Naive B cell (primary cell): Measurements from ENCODE around the gene CAMTA1. TPM values are rescaled to one million over a fixed set of nuclear protein-coding genes. Genes with fewer than 3 reads are reported as not detected.
"Not testable (repeated sequence)": the region's sequence is repeated elsewhere in the genome, so short reads cannot be mapped to it uniquely, and the experiment has no call there.

Experiments
- ATAC-seq, 2 donors: fragments of 150-1000 bp; cut with Tn5 transposase; 2 replicates each; pipeline ENCODE4 v1.10.0; 2021; ENCODE audit warnings: low read depth in 2 of 2, mild to moderate bottlenecking in 2 of 2, moderate library complexity in 2 of 2
- DNase-seq: peaks from one replicate; pipeline ENCODE4 v3.0.0; 2022
- H3K27ac Mint-ChIP-seq, 6 donors: one replicate each; pipeline ENCODE4 v1.8.0; 2020 to 2022; ENCODE audit warnings: mild to moderate bottlenecking in 6 of 6, mixed read lengths in 6 of 6, moderate library complexity in 5 of 6, inconsistent platforms in 2 of 6
- H3K27me3 Mint-ChIP-seq, 3 donors: one replicate each; pipeline ENCODE4 v1.8.0; 2021 to 2022; ENCODE audit warnings: mixed read lengths in 3 of 3, mild to moderate bottlenecking in 1 of 3
- H3K36me3 Mint-ChIP-seq, 2 donors: one replicate each; pipeline ENCODE4 v1.8.0; 2020 to 2022; ENCODE audit warnings: mixed read lengths in 2 of 2, inconsistent platforms in 1 of 2, mild to moderate bottlenecking in 1 of 2
- H3K4me1 Mint-ChIP-seq, 3 donors: one replicate each; pipeline ENCODE4 v1.8.0; 2020 to 2022; ENCODE audit warnings: mixed read lengths in 3 of 3, inconsistent platforms in 1 of 3, mild to moderate bottlenecking in 1 of 3, moderate library complexity in 1 of 3
- H3K4me3 Mint-ChIP-seq, 8 donors: one replicate each; pipeline ENCODE4 v1.8.0; 2020 to 2022; ENCODE audit warnings: mild to moderate bottlenecking in 8 of 8, mixed read lengths in 8 of 8, moderate library complexity in 8 of 8, inconsistent platforms in 2 of 8
- H3K9me3 Mint-ChIP-seq, 7 donors: one replicate each; pipeline ENCODE4 v1.8.0; 2020 to 2022; ENCODE audit warnings: mixed read lengths in 7 of 7, mild to moderate bottlenecking in 5 of 7, inconsistent platforms in 2 of 7, moderate library complexity in 1 of 7
- polyA plus RNA-seq, 6 donors: library from polyadenylated mRNA; unstranded; fragments of 300-500 nt; fragmentation: Illumina TruSeq; gene quantifications; one replicate each; pipeline ENCODE4 v1.2.3, GENCODE V29; 2021; ENCODE audit warnings: low read depth in 6 of 6

CAMTA1 gene
- polyA plus RNA-seq, 6 donors from 2014 or later, result 75.4 to 140 (median 88.8) TPM

DNA sequence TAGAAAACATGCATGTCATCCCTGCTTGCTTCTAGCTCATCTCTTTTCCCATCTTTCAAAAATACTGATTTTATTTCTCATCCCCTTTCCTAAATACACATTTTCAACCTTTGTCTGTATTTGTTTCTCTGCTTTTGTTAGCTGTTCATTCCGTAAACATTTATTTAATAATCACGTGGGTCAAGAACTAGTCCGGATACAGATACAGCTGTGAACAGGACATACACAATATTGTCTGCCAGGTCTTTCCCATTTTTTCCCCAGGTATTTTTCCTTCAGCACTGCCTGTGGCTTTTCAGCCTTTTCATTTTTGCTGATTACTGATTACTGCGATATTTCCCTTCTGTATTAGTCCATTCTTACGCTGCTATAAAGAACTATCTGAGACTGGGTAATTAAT is 1004.6 kb downstream of the CAMTA1 start:
- peaks cover 0 to 5% (median under 1%) of the 10 kb centered on the region in 3 donors for H3K27me3 Mint-ChIP-seq
- peaks cover 9 to 35% (median 29%) of the 10 kb centered on the region in 7 donors for H3K9me3 Mint-ChIP-seq
- H3K36me3 Mint-ChIP-seq, result peaks cover 21 to 33% of the 10 kb centered on the region in 2 donors
- DNase-seq (no peak), ATAC-seq (no peak)
- peaks cover 0 to 6% (median 6%) of the 10 kb centered on the region in 3 donors for H3K4me1 Mint-ChIP-seq
- H3K27ac Mint-ChIP-seq, result no peak overlapping the region
- H3K4me3 Mint-ChIP-seq, result peak overlapping the region in 1 of 8 donors; percentile 51

DNA sequence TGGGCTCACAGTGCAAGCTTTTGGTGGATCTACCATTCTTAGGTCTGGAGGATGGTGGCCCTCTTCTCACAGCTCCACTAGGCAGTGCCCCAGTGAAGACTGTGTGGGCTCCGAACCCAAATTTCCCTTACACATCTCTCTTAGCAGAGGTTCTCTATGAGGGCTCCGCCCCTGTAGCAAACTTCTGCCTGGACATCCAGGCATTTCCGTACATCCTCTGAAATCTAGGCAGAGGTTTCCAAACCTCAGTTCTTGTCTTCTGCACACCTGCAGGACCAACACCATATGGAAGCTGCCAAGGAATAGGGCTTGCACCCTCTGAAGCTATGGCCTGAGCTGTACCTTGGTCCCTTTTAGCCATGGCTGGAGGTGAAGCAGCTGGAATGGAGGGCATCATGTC is 1005.8 kb downstream of the CAMTA1 start:
- Mint-ChIP-seq H3K9me3 (peaks cover 9 to 35% (median 29%) of the 10 kb centered on the region in 7 donors), H3K27me3 (peaks cover 0 to 10% (median 5%) of the 10 kb centered on the region in 3 donors), H3K36me3 (peaks cover 21 to 41% of the 10 kb centered on the region in 2 donors)
- DNase-seq, H3K4me1 Mint-ChIP-seq, H3K4me3 Mint-ChIP-seq, H3K27ac Mint-ChIP-seq, ATAC-seq: not testable (repeated sequence)

DNA sequence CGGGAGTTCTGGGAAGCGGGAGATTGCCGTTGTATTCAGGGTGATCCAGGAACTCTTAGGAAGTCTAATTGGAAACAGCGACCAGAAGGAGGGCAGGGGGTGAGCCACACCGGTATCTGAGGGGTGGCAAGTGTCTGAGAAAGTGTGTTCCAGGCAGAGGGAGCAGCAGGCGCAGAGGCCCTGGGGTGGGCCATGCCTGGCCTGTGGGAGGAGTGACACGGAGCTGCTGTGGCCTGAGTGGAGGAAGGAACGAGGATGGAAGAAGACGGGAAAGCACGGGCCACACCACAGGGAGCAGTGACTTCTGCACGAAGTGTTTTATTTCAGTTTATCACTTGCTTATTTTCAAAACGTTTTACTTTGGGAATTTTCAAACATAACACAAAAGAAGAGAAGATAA is 1010.2 kb downstream of the CAMTA1 start:
- Mint-ChIP-seq H3K9me3 (peaks cover 6 to 26% (median 18%) of the 10 kb centered on the region in 7 donors), H3K27ac (no peak overlapping the region), H3K27me3 (peaks cover 0 to 17% (median 5%) of the 10 kb centered on the region in 3 donors), H3K4me1 (no peaks in the 10 kb centered on the region), H3K4me3 (no peak overlapping the region), H3K36me3 (peaks cover 14 to 27% of the 10 kb centered on the region in 2 donors)
- no peak for ATAC-seq
- DNase-seq, result no peak

DNA sequence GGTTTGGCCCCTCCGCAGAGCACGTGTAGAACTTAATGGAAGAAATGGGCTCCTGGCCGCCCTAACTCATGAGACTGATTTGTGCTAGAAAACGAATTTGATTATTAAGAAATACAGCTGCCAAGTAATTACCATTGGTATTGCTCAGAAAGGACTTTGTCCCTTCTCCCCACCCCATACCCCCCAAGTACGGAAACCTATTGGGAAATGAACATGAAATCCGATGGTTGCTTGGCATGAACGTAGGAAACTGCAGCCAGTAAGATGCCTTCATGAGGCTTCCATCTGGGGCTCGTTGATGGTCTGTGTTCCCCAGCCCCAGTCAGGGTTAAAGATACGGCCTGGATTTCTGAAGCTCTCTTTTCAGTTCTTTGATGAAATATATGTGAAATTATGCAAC is 1020.2 kb downstream of the CAMTA1 start:
- Mint-ChIP-seq H3K27ac (no peak overlapping the region), H3K9me3 (no peaks in the 10 kb centered on the region), H3K27me3 (no peaks in the 10 kb centered on the region), H3K4me1 (no peaks in the 10 kb centered on the region), H3K36me3 (peaks cover 0 to 3% of the 10 kb centered on the region in 2 donors), H3K4me3 (no peak overlapping the region)
- ATAC-seq (no peak), DNase-seq (no peak)

DNA sequence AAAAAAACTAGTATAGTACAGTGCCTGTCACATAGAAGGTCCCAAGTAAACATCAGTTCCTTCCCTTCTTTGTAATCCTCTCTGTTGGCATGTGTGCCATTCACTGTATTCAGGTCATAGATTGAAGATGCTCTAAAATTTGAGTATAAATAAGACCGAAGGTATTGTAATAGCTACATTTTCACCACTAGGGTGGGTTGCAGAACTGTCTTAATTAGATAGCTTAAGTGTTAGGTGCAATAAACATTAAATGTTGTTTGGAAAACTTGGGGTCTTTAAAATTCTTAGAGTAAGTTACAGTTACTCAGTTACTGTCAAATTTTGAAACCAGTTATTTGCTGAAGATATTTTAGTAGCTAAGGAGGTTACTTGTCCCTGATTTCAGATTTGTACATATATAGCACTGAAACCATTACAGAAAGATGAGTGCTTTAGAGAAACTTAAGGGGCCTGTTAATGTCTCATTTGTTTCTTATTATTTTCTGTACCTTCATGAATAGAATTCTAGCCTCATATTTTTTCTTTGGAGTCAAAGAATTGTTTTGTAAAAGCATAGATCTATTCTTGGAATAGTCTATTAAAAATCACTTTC is 1023.1 kb downstream of the CAMTA1 start:
- H3K27me3 Mint-ChIP-seq, result no peaks in the 10 kb centered on the region
- peaks cover 4 to 8% (median 6%) of the 10 kb centered on the region in 7 donors for H3K9me3 Mint-ChIP-seq
- no peak overlapping the region for H3K4me3 Mint-ChIP-seq
- peaks cover 7 to 15% of the 10 kb centered on the region in 2 donors for H3K36me3 Mint-ChIP-seq
- no peak overlapping the region for H3K27ac Mint-ChIP-seq
- H3K4me1 Mint-ChIP-seq, result no peaks in the 10 kb centered on the region
- DNase-seq (no peak), ATAC-seq (peak; percentile 28 to 45)

DNA sequence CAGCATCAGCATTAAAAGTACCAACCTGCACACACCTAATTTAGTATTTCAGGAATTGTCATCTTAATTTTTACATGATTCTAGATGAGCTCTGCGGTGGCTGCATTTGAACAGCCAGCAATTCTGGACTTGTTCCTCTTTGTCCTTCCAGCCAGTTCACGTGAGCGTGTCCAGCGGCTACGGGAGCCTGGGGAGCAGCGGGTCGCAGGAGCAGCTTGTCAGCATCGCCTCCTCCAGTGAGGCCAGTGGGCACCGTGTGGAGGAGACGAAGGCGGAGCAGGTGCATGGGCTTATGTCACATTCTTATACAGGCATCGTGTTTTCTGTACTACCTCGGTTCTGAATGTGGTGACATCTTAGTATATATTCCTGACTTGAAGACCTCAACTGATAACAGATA is 1024.5 kb downstream of the CAMTA1 start:
- Mint-ChIP-seq H3K9me3 (peaks cover 12 to 20% (median 16%) of the 10 kb centered on the region in 7 donors), H3K4me3 (no peak overlapping the region), H3K36me3 (peaks cover 19 to 20% of the 10 kb centered on the region in 2 donors), H3K27me3 (no peaks in the 10 kb centered on the region), H3K4me1 (no peaks in the 10 kb centered on the region), H3K27ac (no peak overlapping the region)
- ATAC-seq (no peak), DNase-seq (no peak)

DNA sequence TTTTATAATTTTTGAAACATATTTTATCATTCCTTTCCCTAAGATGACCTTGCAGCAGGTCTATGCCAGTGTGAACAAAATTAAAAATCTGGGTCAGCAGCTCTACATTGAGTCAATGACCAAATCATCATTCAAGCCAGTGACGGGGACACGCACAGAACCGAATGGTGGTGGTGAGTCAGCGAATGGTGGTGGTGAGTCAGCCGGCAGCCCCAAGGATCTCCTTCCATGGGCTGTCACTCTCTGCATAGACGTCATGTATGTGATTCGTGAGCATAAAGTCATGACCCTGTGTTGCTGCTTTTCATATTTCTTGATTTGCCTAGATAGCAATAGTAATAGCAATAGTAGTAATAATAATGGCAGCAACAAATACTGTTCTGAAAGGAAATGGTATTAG is 1025.1 kb downstream of the CAMTA1 start:
- Mint-ChIP-seq H3K9me3 (peaks cover 12 to 20% (median 16%) of the 10 kb centered on the region in 7 donors), H3K4me1 (no peaks in the 10 kb centered on the region), H3K4me3 (no peak overlapping the region), H3K27me3 (no peaks in the 10 kb centered on the region), H3K36me3 (peaks cover 19 to 20% of the 10 kb centered on the region in 2 donors), H3K27ac (no peak overlapping the region)
- DNase-seq (no peak), ATAC-seq (no peak)

DNA sequence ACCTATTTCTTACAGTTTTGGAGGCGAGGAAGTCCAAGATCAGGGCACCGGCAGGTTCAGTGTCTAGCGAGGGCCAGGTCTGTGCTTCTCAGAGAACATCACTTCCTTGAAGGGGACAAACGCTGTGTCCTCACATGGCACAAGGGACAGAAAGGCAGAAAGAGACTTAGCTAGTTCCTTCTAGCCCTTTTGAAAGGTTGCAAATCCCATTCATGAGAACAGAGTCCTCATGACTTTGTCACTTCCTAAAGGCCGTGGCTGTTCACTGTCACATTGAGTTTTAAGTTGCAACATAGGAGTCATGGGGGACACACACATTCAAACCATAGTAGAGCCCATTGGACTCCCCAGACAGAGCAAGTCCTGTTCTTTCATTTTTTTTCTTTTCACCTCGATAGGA is 1026.2 kb downstream of the CAMTA1 start:
- H3K9me3 Mint-ChIP-seq, result peaks cover 12 to 20% (median 16%) of the 10 kb centered on the region in 7 donors
- H3K4me3 Mint-ChIP-seq, result no peak overlapping the region
- no peaks in the 10 kb centered on the region for H3K27me3 Mint-ChIP-seq
- H3K27ac Mint-ChIP-seq, result no peak overlapping the region
- peaks cover 19 to 20% of the 10 kb centered on the region in 2 donors for H3K36me3 Mint-ChIP-seq
- ATAC-seq (no peak), DNase-seq (no peak)
- no peaks in the 10 kb centered on the region for H3K4me1 Mint-ChIP-seq

DNA sequence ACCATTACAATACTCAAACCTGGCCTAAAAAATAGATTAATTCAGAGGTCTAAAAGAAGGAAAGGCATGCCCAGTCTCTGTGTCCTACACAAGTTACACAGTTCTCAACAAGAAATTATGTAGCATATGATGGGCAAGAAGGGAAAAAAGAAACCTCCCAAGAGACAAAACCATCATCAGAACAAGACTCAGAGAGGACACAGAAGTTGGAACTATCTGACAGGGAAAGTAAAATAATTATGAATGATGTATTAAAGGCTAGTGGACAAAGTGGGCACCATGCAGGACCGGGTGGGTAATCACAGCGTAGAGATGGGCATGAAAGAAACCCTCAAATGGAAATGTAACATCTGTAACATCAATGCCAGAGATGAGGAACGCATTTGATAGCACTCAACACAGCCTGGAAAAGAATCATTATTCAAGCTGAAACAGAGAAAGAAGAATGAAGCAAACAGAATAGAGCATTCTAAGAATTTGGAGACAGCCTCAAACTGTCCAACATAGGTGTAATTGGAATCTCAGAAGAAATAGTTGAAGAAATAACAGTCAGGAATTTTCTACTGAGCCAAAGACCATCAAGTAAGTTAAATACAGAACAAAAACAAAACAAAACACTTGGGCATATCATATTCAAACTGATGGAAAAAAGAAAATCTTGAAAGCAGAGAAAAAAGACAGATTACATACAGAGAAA is 1028.6 kb downstream of the CAMTA1 start:
- DNase-seq, result no peak
- peaks cover 12 to 20% (median 16%) of the 10 kb centered on the region in 7 donors for H3K9me3 Mint-ChIP-seq
- ATAC-seq, result no peak
- peaks cover 19 to 20% of the 10 kb centered on the region in 2 donors for H3K36me3 Mint-ChIP-seq
- H3K4me1 Mint-ChIP-seq, result no peaks in the 10 kb centered on the region
- no peaks in the 10 kb centered on the region for H3K27me3 Mint-ChIP-seq
- H3K27ac Mint-ChIP-seq, result no peak overlapping the region
- no peak overlapping the region for H3K4me3 Mint-ChIP-seq

Other genes with a start within 250 kb of the CAMTA1 start
- gene NOL9, start 230.9 kb upstream of the CAMTA1 start, polyA plus RNA-seq, result 10 to 100 TPM in 5 of 6 donors, 1 to 10 TPM in 1; 4.1 to 22.3 (median 18.4) TPM
- under 1 TPM in 2 of 6 donors, not detected in 4; 0.16 to 0.22 TPM for gene TAS1R1, start 230.1 kb upstream of the CAMTA1 start, polyA plus RNA-seq
- gene ZBTB48, start 205.5 kb upstream of the CAMTA1 start, polyA plus RNA-seq, result 10 to 100 TPM; 13.3 to 30.2 (median 24.4) TPM
- 10 to 100 TPM in 4 of 6 donors, 1 to 10 TPM in 2; 9.7 to 17.9 (median 10.5) TPM for gene KLHL21, start 182.6 kb upstream of the CAMTA1 start, polyA plus RNA-seq
- 1 to 10 TPM; 2.7 to 6.0 (median 4.2) TPM for gene PHF13, start 171.7 kb upstream of the CAMTA1 start, polyA plus RNA-seq
- 10 to 100 TPM; 10.4 to 26.9 (median 21.7) TPM for gene THAP3, start 160.6 kb upstream of the CAMTA1 start, polyA plus RNA-seq
- 10 to 100 TPM; 17.4 to 24.6 (median 20.5) TPM for gene DNAJC11, start 83.6 kb upstream of the CAMTA1 start, polyA plus RNA-seq